Stimulated activated CD4-positive, alpha-beta T cell treated with anti-CD3 and anti-CD28 coated beads, Interleukin-4, amount 100 ng/mL, for 24 hours (primary cell): ENCODE measurements around the gene ISG15.
A peak's percentile ranks its signal among the peaks of the same experiment; 100 is the strongest.
"Not testable (repeated sequence)": the region's sequence is repeated elsewhere in the genome, so short reads cannot be mapped to it uniquely, and the experiment has no call there.

Experiments used
- DNase-seq: peaks from one replicate; pipeline ENCODE4 v3.0.0-alpha.2; 2020

The ISG15 gene

DNA sequence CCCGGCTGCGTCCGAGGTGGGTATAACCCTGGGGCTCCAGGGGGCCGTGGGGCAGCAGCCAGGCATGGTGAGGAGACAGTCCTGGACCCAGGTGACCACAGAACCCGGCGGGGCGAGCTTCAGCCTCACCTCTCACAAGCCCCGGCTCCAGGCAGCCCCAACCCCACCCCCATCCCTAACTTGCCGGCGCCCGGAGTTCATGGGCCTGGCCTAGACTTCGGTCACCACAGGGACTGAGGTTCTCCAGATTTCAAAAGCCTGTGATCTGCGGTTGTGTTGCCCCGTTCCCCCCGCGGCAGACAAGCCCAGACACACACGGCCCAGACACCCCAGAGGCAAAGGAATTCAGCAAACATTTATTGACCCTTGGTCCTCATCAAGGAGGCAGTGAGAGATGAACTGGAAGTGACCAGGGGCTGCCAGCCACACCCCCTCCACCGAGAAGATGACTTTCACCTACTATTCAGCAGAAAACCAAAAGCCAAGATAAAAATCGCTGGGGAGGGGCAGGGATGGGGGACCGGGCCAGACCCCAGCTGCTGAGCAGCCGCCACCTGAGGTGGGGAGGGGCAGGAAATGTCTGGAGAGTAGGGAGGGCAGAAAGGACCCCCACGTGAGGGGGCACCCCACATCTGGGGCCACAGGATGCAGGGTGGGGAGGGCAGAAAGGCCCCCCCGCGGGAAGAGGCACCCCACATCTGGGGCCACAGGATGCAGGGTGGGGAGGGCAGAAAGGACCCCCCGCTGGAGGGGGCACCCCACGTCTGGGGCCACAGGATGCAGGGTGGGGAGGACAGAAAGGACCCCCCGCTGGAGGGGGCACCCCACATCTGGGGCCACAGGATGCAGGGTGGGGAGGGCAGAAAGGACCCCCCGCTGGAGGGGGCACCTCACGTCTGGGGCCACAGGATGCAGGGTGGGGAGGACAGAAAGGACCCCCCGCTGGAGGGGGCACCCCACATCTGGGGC is 17.3 kb upstream of the ISG15 start:
- no peak for DNase-seq

DNA sequence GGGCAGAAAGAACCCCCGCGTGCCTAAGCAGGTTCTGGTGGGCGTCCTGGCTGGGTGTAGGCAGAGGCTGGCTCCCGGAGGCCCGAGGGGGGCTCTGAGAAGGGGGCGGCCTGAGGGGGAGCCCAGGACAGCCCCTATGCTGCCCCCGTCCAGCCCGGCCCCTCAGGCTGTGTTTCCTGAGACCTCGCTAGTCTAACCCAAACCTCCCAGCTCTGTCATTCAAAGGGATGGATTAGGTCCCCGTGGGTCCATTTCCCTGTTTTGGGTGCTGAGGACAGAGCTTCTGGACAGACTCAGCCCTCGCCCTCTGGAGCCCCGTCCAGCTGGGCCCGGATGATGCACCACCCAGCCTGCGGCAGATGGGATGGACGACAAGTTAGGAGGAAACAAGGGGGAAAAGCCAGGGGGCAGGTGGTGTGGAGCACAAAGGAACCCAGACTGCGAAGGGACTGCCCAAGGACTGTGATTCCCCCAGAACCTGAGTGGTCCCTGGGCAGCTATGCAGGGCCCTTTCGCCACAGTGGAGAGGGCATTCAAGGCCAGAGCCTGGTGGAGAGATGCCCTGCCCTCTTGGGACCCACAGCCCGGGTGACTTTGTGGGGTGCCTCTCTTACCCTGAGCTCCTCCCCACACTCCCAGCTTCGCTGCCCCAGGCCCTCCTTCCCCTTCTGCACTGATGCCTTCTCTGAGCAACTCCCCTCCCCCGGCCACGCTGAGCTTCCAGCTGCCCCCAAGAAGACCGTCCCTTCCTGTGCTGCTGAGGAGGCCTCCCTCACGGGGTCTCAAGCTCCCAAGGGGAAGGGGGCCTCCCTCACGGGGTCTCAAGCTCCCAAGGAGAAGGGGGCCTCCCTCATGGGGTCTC is 16.2 kb upstream of the ISG15 start:
- DNase-seq, result no peak

DNA sequence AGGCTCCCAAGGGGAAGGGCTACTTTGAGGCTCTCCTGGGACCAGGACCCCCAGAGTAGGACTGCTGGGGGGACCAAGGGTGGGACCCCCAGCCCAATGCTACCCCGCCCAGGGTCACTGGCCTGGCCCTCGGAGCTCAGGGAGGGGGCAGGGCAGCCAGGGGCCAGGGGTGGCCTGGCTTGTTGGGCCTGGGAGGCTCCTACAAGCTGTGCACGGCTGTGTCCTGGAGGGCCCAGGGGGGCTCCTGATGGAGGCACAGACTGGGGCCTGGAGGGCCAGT is 15.6 kb upstream of the ISG15 start:
- no peak for DNase-seq

DNA sequence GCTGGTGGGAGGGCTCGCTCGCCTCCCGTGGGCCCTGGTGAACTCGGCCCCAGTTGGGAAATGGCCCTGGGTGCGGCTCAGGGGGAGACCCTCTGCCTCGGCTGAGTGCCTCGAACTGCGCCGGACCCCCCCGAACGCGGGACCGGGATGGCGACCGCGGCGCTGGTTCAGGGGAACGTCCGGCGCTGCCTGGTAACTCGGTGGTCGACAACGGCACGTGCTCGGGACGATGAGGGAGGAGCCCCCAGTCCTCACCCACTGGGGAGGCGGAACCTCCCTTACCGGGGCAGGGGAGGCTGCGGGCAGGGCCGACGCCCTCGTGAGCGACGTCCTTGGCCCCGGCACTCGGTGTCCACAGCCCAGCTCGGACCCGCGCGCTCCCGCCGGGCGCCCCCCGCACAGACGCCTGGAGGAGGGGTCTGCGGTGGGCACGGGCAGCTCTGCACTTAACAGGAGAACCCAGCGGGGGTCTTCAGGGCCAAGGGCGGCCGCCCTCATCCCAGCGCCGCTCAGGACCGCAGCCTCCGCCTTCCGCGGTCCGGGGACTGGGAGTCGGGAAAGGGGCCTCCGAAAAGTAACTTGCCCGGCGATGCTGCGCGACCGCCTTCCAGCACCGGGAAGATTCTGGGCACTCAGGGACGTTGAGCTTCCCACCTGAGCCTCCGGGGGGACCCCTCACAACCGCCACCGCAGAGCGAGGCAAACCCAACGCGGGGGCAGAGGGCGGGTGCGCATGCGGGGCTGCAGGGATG is 15.1 kb upstream of the ISG15 start:
- no peak for DNase-seq

DNA sequence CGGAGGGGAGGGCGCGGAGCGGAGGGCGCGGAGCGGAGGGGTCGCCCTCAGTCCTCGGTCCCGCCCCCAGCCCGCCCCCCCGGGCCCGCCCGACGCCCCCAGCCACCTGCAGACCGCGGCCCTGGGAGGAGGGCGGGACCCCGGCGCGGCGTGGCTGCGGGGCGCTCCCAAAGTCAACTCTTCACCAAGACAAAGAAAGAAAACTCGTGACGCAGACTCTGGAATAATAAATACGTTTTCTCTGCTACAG is 14.6 kb upstream of the ISG15 start:
- DNase-seq, result no peak

DNA sequence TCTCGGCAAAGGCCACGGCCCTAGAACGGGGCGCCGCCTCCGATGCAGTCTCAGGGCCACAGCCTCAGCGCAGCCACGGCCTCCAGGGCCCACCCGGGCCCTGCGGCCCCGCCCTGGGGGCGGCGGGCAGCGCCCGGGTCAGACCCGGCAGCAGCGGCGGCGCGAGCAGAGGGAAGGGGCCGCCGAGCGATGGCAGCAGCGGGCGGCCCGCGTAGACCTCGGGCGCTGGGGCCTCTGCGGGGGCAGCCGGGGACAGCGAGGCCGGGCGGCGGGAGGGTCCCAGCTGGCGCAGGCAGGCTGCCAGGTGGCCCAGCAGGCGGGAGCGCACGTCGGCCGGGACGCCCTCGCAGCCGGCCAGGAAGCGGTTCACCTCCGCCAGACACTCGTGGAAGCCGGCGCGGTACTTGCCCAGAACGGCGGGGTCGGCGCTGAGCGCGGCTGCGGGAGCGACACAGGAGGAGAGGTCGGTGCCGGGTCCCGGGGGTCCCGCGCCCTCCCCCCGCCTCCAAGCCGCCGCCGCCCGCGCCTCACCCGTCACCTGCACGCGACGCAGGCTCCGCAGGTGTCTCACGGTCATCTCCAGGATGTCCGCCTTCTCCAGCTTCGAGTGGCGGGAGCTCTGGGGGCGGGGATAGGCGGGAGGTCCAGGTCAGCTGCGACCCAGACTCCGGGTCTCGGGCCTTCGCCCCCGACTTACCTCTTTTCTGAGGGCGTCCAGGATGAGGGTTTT is 14.1 kb upstream of the ISG15 start:
- no peak for DNase-seq

DNA sequence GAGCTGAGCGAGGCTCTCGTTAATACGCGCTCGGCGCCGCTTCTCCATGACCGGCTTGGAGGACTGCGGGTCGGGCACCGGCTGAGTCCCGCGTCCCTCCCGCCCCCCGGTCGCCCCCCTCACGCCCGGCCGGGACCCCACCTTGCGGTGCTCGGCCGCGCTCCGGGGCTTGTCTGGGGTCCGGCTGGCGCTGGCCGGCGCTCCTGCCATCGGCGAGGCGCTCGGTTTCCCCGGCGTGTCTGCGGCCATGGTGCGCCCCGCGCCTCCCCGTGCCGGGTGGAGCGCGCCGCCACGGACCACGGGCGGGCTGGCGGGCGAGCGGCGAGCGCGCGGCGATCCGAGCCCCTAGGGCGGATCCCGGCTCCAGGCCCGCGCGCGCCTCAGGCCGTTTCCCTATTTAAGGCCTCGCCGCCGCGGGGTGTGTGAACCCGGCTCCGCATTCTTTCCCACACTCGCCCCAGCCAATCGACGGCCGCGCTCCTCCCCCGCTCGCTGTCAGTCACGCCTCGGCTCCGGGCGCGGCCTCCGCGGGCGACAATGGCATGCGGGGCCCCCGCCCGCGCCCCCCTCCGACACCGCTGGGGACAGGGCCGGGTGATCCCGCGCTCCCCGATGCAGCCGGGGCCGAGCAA is 13.5 kb upstream of the ISG15 start, which contains the start of gene HES4:
HES4 (minus strand) TSS at position 373 of the 632 bp plus-strand sequence; CDS start at position 249, 124 bp downstream.
- peak; percentile 65 for DNase-seq

DNA sequence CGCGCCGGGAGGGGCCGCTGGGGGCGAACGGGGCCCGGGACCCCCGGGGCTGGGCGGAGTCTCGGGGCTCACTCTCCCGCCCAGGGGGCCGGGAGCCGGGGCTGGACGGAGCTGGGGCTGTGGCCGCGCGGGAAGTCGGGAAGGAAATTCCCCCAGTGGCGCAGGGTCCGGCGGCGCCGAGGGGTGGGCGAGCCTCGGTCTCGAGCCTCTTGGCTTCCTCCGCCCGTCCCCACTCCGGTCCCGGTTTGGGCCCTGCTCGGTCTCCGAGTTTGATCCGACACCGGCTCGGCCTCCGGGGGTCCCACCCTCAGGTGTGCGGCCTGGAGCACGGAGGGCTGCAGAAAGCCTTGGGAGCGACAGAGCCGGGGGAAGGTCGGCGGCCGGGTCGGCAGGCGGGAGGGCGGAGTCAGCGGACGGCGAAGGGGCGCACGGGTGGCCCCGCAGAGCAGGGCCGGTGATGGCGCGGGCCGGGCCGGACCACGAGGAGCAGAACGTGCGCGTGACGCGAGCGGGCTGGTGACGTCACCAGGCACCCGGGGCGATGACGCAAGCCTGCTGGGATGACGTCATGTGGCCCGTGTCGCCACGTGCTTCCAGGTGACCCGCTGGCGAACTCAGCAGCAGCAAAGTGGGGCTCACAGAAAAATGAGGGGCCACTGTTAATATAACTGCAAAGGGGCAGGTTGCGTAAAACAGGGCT is 12.8 kb upstream of the ISG15 start:
- DNase-seq, result peak; percentile 71

DNA sequence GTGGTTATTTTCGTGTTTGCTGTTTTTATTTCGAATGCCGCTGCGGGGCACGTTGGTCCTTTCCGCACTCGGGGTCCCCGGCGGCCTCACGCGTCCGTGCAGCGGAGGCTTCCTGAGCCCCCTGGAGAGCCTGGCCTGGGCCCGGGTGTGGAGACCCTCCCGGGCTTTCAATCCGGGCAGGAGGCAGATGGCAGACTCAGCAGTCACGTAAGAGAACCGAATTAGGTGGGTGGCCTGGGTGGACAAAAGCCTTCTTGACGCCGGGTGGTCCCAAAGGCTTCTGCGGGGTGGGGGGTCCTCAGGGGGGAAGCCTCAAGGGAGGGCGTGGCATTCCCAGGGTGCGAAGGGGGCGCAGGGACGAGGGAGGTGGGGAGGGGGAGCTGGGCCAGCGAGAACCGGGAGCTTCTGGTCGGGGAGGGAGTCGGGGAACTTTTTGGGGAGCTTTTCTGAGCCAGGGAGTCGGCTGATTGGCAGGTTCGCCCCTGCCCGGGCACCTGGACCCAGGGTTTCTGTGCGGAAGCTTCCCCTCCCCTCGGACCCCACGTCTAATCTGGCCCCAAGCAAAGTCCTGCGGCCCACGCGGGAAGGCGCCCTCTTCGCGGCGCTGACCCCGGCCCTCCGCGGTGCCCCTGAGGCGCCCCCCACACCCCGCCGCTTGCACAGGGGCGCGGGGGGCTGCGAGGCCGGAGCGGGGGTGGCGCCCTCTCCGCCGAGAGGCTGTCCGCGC is 12.1 kb upstream of the ISG15 start:
- no peak for DNase-seq

DNA sequence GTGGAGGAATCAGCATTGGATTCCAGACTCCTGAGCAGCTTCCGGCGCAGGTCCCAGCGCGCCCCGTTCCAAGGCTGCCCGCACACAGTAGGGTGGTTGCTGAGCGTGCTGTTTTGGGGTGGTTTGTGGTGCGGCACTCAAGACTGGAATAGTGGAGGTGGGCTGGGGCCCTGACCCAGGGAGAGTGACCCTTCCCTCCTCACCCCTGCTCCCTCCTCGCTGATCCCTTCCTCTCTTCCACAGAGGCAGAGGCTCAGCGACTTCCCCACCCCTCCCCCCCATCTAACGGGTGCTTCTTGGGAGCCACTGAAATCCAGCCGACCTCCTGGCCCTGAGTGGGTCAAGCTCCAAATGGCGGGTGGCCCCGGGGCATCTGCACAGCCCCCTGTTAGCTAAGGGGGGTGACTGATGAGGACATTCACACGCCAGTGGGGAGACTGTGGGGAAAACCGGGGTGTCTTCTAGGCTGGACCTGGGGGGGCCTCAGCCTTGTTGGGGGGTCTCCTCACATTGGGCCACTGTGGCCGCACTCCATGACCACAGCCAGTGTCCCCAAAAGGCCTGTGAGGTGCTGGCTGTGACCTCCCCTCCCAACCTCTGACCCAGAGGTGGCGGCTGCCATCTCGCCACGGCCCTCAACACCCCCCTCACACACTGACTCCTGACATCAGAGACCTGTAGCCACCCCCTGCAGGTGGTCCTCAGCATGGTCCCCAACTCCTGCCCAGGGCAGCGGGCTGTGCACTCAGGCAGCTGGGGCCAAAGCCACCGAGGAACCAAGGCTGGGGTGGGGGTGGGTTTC is 9.5 kb upstream of the ISG15 start:
- no peak for DNase-seq

DNA sequence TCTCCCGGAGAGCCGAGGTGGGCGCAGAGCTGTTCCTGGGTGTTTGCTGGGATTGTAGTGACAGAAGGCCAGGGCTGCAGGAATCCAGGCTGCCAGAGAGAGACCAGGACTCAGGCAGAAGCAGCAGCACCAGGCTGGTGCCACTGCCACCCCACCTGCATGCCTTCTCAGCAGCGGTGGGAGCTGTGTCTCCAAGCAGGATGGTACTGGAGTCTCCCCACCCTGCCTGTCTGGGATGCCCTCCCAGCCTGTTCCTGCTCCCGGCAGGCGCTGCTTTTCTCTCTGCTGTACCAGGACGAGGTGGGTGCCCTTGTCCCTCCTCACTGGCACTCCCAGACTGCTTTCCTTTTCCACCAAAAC is 8.9 kb upstream of the ISG15 start:
- no peak for DNase-seq

DNA sequence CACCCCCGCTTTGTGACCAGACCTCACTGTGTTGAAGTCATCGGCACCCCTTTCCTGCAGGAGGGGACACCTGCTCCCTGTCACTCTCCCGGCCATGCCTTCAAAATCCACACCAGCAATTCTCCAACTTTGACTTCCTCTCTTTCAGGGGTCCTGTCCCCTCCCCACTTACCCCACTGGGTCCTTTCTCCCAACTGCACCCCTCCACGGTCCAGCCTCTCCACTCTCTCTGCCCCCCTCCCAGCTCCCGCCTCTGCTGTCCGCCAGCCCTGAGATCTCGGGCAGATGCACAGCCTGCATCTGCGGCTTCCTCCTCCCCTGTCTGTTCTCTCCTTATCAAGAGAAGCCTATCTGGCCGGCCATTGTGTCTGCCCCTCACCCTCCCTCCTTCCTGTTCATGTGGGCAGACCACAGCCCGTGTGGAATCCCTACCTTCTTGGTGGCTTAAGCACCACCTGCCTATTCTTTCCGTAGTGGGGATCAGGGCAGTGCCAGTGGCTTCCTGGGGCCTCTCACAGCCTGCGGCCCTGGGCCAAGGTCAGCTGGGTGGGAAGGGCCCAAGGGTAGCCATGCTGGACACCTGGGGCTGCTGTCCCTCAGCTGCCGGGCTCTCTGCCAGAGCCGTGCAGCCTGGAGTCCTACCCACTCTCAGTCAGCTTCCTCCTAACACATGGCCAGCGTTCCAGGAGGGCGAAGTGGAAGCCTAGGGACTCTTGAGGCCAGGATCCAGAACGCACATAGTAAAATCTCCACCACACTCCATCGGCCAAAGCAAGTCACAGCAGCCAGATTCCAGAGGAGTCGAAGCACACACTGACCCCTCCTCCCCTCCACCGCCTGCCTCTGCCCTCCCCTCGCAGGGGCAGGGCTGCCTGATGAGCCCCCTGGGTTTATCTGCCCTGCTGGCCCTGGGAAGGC is 8.3 kb upstream of the ISG15 start:
- no peak for DNase-seq

DNA sequence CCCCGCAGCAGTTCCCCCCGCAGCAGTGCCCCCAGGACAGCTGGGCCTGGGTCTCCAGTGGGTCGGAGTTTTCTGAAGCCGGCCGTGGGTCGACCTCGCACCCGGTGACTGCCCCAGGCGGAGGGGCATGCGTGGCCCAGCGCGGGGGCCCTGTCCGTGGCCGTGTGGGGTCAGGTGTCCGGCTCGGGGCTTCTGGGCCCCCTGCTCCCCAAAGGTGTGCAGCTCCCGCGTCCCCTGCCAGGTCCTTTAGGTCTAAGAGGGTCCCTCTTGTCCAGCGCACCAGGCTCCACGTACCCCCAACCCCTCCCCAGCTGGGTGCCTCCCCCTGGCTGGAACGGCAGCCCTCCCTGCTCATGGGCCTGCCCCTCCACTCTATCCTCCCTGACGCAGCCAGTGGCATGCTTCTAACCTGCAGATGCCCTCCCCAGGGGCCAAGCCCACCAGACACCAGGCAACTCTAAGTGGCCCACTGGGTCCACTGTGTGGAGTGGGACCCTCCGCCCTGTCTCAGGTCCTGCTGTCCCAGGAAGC is 7.5 kb upstream of the ISG15 start:
- DNase-seq, result no peak

DNA sequence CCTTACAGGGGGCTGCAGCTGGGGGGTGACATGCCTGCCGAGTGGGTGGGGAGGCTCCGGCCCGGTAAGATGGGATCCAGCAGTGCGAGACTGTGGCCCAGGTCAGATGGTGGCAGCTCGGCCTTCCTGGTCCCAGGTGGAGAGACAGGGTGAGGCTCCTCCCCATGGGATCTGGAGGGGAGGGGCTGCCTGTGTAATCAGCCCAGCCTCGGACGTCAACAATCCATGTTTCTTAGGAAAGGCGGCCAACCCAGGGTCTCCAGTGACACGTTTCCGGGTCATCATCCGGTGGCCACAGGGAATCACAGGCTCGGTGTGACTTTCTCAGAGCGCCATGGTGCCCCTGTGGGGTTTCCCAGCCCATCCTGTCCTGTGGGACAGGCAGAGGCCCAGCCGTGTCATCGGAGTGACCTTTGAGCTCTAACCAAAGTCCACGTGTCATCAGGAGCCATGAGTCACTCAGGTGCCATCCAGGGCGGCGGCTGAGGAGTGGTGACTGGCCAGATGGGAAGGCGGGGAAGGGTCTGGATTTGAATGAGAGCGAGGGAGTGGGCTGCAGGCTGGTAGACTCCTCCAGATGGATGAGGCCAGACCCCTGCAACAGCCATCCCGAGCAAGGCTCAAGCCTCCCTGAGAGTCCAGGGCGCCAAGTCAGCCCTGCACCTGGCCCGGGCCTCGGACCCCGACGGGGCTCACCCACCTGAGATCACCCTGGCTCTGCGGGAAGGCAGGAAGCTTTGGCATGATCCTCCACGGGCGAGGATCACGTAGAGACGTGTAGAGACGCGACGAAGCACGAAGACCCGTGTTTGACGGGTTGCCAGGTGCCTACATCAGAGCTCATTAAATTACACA is 6.8 kb upstream of the ISG15 start:
- no peak for DNase-seq

DNA sequence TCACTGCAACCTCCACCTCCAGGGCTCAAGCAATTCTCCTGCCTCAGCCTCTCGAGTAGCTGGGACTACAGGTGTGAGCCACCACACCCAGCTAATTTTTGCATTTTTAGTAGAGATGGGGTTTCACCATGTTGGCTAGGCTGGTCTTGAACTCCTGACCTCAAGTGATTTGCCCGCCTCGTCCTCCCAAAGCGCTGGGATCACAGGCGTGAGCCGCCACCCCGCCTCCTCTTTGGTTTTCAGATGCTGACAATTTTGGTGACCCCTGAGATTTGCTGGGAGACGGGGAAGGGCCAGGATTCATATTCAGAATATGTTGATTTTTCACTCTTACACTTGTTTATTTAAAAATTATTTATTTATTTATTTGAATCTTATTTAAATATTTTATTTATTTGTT is 3.2 kb upstream of the ISG15 start:
- DNase-seq, result not testable (repeated sequence)

DNA sequence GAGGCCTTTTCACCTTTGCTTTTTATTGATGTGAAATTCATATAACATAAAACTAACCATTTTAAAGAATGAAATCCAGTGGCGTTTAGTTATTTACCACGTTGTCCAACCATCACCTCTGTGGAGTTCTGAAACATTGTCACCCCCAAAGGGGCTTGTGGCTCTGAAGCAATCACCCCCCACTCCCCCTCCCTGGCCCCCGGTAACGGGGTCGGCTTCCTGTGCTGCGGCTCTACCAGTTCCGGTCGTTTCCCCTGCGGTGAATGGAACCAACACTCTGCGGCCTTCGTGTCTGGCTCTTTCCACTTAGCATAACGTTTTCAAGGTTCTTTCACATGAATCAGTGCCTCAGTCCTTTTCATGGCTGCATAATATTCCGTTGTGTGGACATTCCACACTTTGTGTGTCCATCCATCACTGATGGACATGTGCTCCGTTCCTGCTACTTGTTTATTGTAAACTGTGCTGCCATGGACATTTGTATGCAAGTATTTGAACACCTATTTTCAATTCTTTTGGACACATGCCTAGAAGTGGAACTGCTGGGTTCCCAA is 1.8 kb upstream of the ISG15 start:
- no peak for DNase-seq

DNA sequence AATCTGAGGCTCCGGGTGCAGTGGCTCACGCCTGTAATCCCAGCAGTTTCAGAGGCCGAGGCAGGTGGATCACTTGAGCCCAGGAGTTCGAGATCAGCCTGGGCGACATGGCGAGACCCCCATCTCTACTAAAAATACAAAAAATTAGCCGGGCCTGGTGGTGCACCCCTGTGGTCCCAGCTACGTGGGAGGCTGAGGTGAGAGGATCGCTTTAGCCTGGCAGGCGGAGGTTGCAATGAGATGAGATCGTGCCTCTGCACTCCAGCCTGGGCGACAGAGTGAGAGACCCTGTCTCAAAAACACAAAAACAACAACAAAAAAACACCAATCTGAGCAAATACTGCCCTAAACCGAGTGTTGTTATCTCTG is 577 bp upstream of the ISG15 start:
- not testable (repeated sequence) for DNase-seq
